ENCODE data around the gene FMN1.

The FMN1 gene

GRCh38 chr15:32757426-32757825, 437.1 kb downstream of the FMN1 start:
- no peak for DNase-seq (ENCODE audit: low read depth in 1 of 2, low spot score in 1 of 2)
- in situ Hi-C loops (cut with HindIII; ENCODE audit: low pct_unique_long_range_greater_than_20kb, low sequenced_read_pairs): no loop called here
- TF ChIP-seq JUND (IDR thresholded peaks at IDR 0.05; ENCODE audit: low read depth): no peak

DNA sequence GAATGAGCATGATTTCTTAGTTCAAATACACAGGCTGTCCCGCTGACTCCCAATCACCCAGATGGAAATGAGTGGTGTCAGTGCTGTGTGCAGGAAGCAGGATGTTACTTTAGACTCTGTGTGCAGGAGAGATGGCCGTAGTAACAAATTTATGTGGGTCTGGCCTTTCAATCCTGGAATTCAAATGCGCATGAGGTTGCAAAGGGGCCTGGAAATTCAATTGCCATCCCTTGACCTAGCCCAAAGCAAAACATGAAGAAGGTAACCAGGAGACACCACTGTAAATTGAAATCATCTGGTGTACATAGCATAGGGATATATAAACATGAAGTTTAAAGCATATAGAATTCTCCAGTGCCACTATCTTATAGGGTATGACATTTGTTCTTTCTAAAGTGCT, 443.5 kb downstream of the FMN1 start:
- DNase-seq (ENCODE audit: low read depth in 1 of 2, low spot score in 1 of 2): no peak
- in situ Hi-C loops (cut with HindIII; ENCODE audit: low pct_unique_long_range_greater_than_20kb, low sequenced_read_pairs): no loop called here
- TF ChIP-seq JUND (IDR thresholded peaks at IDR 0.05; ENCODE audit: low read depth): no peak

- no peak for TF ChIP-seq JUND (IDR thresholded peaks at IDR 0.05; ENCODE audit: low read depth)
- in situ Hi-C loops (cut with HindIII; ENCODE audit: low pct_unique_long_range_greater_than_20kb, low sequenced_read_pairs): no loop called here
- DNase-seq (ENCODE audit: low read depth in 1 of 2, low spot score in 1 of 2): no peak
These were observed 446.6 kb downstream of the FMN1 start for GRCh38 chr15:32747921-32748342.

GRCh38 chr15:32746116-32746857, 448.2 kb downstream of the FMN1 start:
- no peak for TF ChIP-seq JUND (IDR thresholded peaks at IDR 0.05; ENCODE audit: low read depth)
- DNase-seq (ENCODE audit: low read depth in 1 of 2, low spot score in 1 of 2): no peak
- in situ Hi-C loops (cut with HindIII; ENCODE audit: low pct_unique_long_range_greater_than_20kb, low sequenced_read_pairs): no loop called here

- TF ChIP-seq JUND (IDR thresholded peaks at IDR 0.05; ENCODE audit: low read depth): no peak
- in situ Hi-C loops (cut with HindIII; ENCODE audit: low pct_unique_long_range_greater_than_20kb, low sequenced_read_pairs): no loop called here
- DNase-seq (ENCODE audit: low read depth in 1 of 2, low spot score in 1 of 2): no peak
These were observed 450.9 kb downstream of the FMN1 start for GRCh38 chr15:32743411-32744140.

- no peak for TF ChIP-seq JUND (IDR thresholded peaks at IDR 0.05; ENCODE audit: low read depth)
- in situ Hi-C loops (cut with HindIII; ENCODE audit: low pct_unique_long_range_greater_than_20kb, low sequenced_read_pairs): no loop called here
- DNase-seq (ENCODE audit: low read depth in 1 of 2, low spot score in 1 of 2): no peak
These were observed 454.9 kb downstream of the FMN1 start for GRCh38 chr15:32739522-32740063.

DNA sequence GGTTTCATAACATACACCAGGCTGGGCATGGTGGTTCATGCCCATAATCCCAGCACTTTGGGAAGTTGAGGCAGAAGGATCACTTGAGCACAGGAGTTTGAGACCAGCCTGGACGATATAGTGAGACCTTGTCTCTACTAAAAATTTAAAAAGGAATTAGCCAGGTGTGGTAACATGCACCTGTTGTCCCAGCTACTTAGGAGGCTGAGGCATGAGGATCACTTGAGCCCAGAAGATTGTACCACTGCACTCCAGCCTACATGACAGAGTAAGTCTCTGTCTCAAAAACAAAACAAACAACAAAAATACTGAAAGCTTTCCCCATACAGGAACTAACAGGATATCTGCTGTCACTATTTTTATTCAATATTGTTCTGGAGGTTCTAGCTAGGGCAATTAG, 455.8 kb downstream of the FMN1 start:
- DNase-seq (ENCODE audit: low read depth in 1 of 2, low spot score in 1 of 2): no peak
- in situ Hi-C loops (cut with HindIII; ENCODE audit: low pct_unique_long_range_greater_than_20kb, low sequenced_read_pairs): no loop called here
- TF ChIP-seq JUND (IDR thresholded peaks at IDR 0.05; ENCODE audit: low read depth): no peak

- TF ChIP-seq JUND (IDR thresholded peaks at IDR 0.05; ENCODE audit: low read depth): no peak
- DNase-seq (ENCODE audit: low read depth in 1 of 2, low spot score in 1 of 2): no peak
- in situ Hi-C loops (cut with HindIII; ENCODE audit: low pct_unique_long_range_greater_than_20kb, low sequenced_read_pairs): no loop called here
These were observed 457.2 kb downstream of the FMN1 start for GRCh38 chr15:32737304-32737703.

DNA sequence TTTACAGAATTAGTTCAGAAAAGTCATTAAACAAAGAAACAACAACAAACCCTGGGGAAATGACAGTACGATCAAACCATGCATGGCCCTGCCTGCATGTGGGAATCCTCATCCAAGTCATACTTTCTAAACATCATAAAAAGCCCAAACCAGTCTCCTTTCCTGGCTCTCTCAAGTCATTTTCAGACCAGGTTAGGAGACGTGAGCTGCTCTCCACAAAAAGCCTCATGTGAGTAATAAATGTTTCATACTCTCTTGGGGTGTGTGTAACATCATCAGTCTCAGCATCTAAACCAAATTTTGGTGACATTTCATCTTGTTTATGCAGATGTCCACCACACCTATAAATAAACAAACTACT, 457.8 kb downstream of the FMN1 start:
- in situ Hi-C loops (cut with HindIII; ENCODE audit: low pct_unique_long_range_greater_than_20kb, low sequenced_read_pairs): no loop called here
- TF ChIP-seq JUND (IDR thresholded peaks at IDR 0.05; ENCODE audit: low read depth): no peak
- DNase-seq (ENCODE audit: low read depth in 1 of 2, low spot score in 1 of 2): no peak

DNA sequence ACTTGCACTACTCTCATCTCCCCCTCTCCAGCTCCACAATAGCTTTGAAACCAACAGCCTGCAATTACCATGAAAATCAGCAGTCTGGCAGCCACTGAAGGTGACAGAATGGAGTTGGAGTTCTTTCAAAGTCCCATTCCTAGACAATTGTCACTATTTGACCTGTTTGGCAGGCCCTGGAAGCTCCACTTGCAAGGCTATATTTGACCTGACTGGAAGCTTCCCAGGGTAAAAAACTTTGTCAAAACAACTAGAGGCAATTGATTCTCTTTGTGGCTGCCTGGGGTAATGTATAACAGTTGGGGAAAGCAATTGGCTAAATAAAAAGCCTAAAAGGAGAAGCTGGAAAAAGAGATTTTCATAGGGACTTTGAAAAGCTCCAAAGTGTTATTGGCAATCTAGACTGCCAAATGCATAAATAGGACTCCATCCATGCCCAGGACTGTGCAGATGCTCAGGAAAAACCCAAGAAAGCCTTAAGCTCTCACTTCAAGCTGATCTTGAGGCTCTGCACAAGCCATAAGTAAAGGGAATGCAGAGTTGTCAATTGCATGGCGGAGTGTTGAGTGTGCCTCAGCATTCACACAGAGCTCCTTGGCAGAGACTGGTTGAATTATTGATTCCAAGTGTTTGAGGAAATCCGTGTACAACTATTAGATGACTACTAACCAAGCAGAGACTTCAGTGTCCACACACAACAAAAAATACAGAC, 458.4 kb downstream of the FMN1 start:
- in situ Hi-C loops (cut with HindIII; ENCODE audit: low pct_unique_long_range_greater_than_20kb, low sequenced_read_pairs): no loop called here
- DNase-seq (ENCODE audit: low read depth in 1 of 2, low spot score in 1 of 2): no peak
- TF ChIP-seq JUND (IDR thresholded peaks at IDR 0.05; ENCODE audit: low read depth): no peak

GRCh38 chr15:32733281-32733680, 461.2 kb downstream of the FMN1 start:
- no peak for TF ChIP-seq JUND (IDR thresholded peaks at IDR 0.05; ENCODE audit: low read depth)
- in situ Hi-C loops (cut with HindIII; ENCODE audit: low pct_unique_long_range_greater_than_20kb, low sequenced_read_pairs): no loop called here
- no peak for DNase-seq (ENCODE audit: low read depth in 1 of 2, low spot score in 1 of 2)

GRCh38 chr15:32732574-32733157, 461.8 kb downstream of the FMN1 start:
- TF ChIP-seq JUND (IDR thresholded peaks at IDR 0.05; ENCODE audit: low read depth): no peak
- no peak for DNase-seq (ENCODE audit: low read depth in 1 of 2, low spot score in 1 of 2)
- in situ Hi-C loops (cut with HindIII; ENCODE audit: low pct_unique_long_range_greater_than_20kb, low sequenced_read_pairs): no loop called here

Data from T47D (cell line).